GM20000 (cell line): ENCODE measurements around the gene GCK.

Source experiments
- DNase-seq: peaks from one replicate; pipeline ENCODE4 v3.0.0; 2012; ENCODE audit warnings: low spot score
- CTCF ChIP-seq: IDR thresholded peaks from 2 replicates; pipeline ENCODE4 v1.5.1; 2012; ENCODE audit warnings: mild to moderate bottlenecking, control low read depth; ENCODE audit errors: extremely low read depth, missing control alignments

Gene GCK

DNA sequence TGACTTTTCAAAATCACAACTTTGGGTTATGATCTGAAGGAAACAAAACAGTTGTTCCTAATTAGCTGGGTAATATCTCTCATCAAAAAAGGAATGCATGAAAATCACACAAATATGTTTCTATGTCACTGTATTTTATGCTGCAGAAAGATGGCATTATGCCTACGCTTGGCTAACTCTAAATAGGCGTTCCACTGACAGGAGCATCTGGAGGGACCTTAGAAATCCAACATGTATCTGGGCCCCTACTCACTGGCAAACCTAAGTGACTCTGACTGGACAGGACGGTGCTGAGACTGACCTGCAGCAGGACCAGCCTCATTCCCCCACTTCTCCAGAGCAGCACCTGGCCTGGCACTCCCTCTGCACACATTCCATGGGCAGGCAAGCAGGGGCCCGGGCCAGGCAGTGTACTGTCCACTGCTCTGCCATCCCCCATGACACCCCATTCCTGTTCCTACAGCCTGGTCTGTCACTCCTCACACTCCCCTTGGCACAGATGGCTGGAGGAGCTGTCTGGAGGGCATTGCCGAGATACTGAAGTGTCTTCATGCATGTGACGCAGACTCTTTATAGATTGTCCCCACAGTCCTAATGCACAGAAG lies 45.5 kb downstream of the GCK start:
- DNase-seq: no peak
- TF ChIP-seq CTCF: no peak

GRCh38 chr7:44142028-44142427 lies 47.2 kb downstream of the GCK start:
- no peak for DNase-seq
- TF ChIP-seq CTCF: no peak

DNA sequence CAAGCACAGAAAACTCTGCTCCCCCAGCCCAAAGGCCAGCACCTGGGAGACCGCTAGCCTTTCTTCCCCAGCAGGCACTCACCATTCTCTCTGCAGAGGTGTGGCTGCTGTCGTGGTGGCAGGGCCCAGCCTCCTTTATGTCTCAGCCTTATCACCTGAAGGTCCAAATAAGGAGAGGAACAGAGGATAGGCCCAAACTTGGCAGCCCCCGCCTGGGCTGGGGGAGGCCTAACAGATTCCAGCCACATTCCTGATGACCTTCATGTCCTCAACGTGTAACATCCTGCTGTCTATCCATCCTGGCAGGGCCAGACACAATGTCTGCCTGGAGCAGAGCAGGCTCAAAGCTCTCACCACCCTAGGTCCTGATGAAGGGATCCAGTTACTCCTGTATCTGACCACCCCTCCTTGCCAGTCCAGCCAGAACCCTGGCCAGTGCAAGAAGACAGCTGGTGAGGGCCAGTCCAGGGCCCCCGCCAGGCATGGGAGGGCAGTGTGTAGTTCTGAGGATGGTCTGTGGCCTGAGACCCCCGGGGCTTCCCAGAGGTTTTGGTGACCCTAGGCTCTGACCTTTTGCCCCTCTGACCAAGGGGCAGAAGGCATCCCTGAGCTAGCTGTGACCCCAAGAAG lies 47.9 kb downstream of the GCK start, which contains the start of gene MYL7:
Gene MYL7, minus strand, starts transcription at position 112 of the 630 bp plus-strand sequence. Its CDS starts 27 bp downstream, at position 85.
- no peak for TF ChIP-seq CTCF

GRCh38 chr7:44140341-44140740 lies 48.9 kb downstream of the GCK start:
- DNase-seq: no peak
- no peak for TF ChIP-seq CTCF

More for the DNA sequence above, 47.9 kb downstream of the GCK start, which contains the start of gene MYL7:
- no peak for DNase-seq

- DNase-seq: no peak
- TF ChIP-seq CTCF: no peak
These were observed 49.8 kb downstream of the GCK start for GRCh38 chr7:44139311-44140010.

DNA sequence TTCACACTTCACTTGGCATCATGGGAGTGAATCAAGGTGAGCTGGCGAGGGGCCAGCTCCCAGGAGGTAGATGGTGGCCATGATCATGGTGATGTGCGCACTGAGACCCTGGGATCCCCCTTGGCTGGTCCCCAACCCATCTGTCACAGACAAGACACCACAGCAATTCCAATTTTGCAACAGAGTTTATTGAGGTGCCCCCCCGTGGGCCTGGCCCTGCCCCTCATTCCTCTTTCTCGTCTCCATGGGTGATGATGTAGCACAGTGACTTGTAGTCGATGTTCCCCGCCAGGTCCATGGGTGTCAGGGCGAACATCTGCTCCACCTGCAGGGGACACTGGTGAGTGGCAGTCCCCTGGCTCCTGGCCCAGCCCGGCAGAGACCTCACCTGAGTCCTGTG lies 50.5 kb downstream of the GCK start:
- no peak for DNase-seq
- no peak for TF ChIP-seq CTCF

GRCh38 chr7:44136731-44137130 lies 52.5 kb downstream of the GCK start:
- no peak for TF ChIP-seq CTCF
- no peak for DNase-seq
